ENCODE measurements around the gene WWP2.
A peak's percentile ranks its signal among the peaks of the same experiment; 100 is the strongest.
"Not testable (repeated sequence)": the region's sequence is repeated elsewhere in the genome, so short reads cannot be mapped to it uniquely, and the experiment has no call there.

Gene WWP2

GRCh38 chr16:69954241-69954640 lies 192.1 kb downstream of the WWP2 start:
- not testable (repeated sequence) for H3K4me3 ChIP-seq (ENCODE audit: low read length); DNase-seq (ENCODE audit: low read depth)

GRCh38 chr16:69963312-69963711 lies 201.2 kb downstream of the WWP2 start:
- not testable (repeated sequence) for DNase-seq (ENCODE audit: low read depth)

GRCh38 chr16:69964960-69965660 lies 203.0 kb downstream of the WWP2 start:
- DNase-seq (ENCODE audit: low read depth) = not testable (repeated sequence)
- H3K4me3 ChIP-seq (ENCODE audit: low read length) = peak overlapping the region; percentile 37

More at GRCh38 chr16:69963312-69963711, 201.2 kb downstream of the WWP2 start:
- not testable (repeated sequence) for H3K4me3 ChIP-seq (ENCODE audit: low read length)

GRCh38 chr16:69965661-69966054 lies 203.5 kb downstream of the WWP2 start:
- H3K4me3 ChIP-seq (ENCODE audit: low read length) = not testable (repeated sequence)

GRCh38 chr16:69967688-69968087 lies 205.6 kb downstream of the WWP2 start:
- not testable (repeated sequence) for DNase-seq (ENCODE audit: low read depth); H3K4me3 ChIP-seq (ENCODE audit: low read length)

More at GRCh38 chr16:69965661-69966054, 203.5 kb downstream of the WWP2 start:
- DNase-seq (ENCODE audit: low read depth) = not testable (repeated sequence)

- not testable (repeated sequence) for H3K4me3 ChIP-seq (ENCODE audit: low read length); DNase-seq (ENCODE audit: low read depth)
These were observed 206.0 kb downstream of the WWP2 start for GRCh38 chr16:69968125-69968524.

GRCh38 chr16:69969657-69970056 lies 207.5 kb downstream of the WWP2 start:
- not testable (repeated sequence) for H3K4me3 ChIP-seq (ENCODE audit: low read length); DNase-seq (ENCODE audit: low read depth)

- not testable (repeated sequence) for H3K4me3 ChIP-seq (ENCODE audit: low read length); DNase-seq (ENCODE audit: low read depth)
These were observed 210.0 kb downstream of the WWP2 start for GRCh38 chr16:69972120-69972519.

- DNase-seq (ENCODE audit: low read depth) = not testable (repeated sequence)
These were observed 210.8 kb downstream of the WWP2 start for GRCh38 chr16:69972935-69973334.

GRCh38 chr16:69985196-69985595 lies 223.1 kb downstream of the WWP2 start:
- not testable (repeated sequence) for H3K4me3 ChIP-seq (ENCODE audit: low read length); DNase-seq (ENCODE audit: low read depth)

More at GRCh38 chr16:69972935-69973334, 210.8 kb downstream of the WWP2 start:
- H3K4me3 ChIP-seq (ENCODE audit: low read length) = not testable (repeated sequence)

Measured in retinal pigment epithelial cell (primary cell).